HG02571 (cell line): ENCODE results near the gene BACE1-AS.
"Not testable (repeated sequence)": the region's sequence is repeated elsewhere in the genome, so short reads cannot be mapped to it uniquely, and the experiment has no call there.

ENCODE experiments used
- ATAC-seq: cut with Tn5 transposase; IDR thresholded peaks from one replicate; pipeline ENCODE4 v1.9.1; 2021; ENCODE audit warnings: mild to moderate bottlenecking, moderate library complexity; ENCODE audit not compliant: unreplicated experiment

The BACE1-AS gene

GRCh38 chr11:117290809-117291396, at the start of gene BACE1-AS:
Gene BACE1-AS (plus strand): TSS chr11:117291346.
- no peak for ATAC-seq

GRCh38 chr11:117248341-117248740, 42.8 kb upstream of the BACE1-AS start:
- no peak for ATAC-seq

- no peak for ATAC-seq
These were observed 41.6 kb upstream of the BACE1-AS start for GRCh38 chr11:117249571-117249970.

DNA sequence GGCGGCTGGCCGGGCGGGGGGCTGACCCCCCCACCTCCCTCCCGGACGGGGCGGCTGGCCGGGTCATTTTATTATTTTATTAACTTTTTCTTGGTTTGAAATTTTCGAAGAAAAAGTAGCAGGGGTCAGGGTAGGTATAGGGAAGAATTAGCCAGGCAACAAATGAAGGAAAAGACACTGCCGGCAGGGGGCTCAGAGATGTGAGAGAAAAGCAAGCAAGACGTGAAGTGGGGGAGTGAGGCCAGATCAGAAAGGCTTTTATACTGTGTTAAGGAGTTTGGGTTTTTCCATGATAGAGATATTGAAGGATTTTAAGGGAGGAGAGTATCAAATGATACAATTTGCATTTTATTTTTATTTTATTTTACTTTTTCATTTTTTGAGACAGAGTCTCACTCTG, 39.6 kb upstream of the BACE1-AS start:
- ATAC-seq, result no peak

GRCh38 chr11:117255966-117256365, 35.2 kb upstream of the BACE1-AS start:
- ATAC-seq, result no peak

- no peak for ATAC-seq
These were observed 34.6 kb upstream of the BACE1-AS start for GRCh38 chr11:117256573-117256972.

DNA sequence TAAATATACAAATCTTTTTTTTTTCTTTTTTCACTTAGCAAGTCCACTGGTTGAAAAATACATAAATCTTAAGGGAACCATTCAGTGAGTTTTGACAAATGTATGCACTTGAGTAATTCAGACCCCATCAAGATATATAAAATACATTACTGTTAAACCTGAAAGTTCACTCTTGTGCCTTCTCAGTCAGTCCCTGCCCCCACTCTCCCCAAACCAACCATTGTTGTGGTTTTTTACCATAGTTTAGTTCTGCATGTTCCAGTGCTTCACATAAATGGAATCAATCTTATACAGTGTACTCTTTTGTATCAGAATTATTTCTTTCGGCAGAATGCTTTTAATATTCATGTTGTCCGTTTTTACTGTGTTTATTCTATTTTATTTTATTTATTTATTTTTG, 32.6 kb upstream of the BACE1-AS start:
- no peak for ATAC-seq

DNA sequence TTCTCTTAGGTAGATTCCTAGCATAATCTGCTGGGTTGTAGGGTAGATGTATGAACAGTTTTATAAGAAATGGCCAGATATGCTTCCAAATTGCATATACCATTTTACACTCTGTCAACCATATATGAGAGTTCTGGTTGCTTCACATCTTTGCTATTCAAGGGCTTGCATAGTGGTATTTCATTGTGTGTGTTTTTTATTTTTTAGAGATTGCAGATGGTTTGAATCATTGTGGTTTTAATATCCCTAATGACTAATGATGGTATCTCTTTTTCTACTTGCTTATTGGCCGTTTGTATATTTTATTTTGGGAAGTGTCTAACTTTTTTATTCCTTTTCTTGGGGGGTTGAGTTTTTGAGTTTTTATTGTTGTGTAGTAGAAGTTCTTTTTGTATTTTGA, 31.7 kb upstream of the BACE1-AS start:
- no peak for ATAC-seq

DNA sequence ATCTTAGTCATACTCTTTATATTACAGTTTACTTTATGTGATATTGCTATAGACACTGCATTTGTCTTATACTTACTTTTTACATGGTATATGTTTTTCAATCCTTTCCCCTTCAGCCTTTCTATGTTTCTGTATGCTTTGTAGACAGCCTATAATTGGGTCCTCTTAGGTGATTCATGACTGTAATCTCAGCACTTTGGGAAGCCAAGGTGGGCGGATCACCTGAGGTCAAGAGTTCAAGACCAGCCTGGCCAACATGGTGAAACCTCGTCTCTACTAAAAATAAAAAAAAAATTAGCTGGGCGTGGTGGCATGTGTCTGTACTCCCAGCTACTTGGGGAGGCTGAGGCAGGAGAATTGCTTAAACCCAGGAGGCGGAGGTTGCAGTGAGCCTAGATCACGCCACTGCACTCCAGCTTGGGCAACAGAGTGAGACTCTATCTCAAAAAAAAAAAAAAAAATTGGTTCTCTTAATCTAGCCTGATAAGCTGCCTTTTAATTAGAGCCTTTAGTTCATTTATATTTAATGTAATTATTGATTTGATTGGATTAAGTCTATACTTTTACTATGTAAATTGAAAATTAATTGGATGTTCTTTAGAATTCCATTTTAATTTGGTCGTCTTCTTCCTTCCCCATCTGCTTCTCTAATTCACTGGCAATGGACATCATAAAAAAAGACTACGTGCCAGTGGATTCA, 26.4 kb upstream of the BACE1-AS start:
- not testable (repeated sequence) for ATAC-seq

- ATAC-seq, result no peak
These were observed 25.4 kb upstream of the BACE1-AS start for GRCh38 chr11:117265745-117266144.

DNA sequence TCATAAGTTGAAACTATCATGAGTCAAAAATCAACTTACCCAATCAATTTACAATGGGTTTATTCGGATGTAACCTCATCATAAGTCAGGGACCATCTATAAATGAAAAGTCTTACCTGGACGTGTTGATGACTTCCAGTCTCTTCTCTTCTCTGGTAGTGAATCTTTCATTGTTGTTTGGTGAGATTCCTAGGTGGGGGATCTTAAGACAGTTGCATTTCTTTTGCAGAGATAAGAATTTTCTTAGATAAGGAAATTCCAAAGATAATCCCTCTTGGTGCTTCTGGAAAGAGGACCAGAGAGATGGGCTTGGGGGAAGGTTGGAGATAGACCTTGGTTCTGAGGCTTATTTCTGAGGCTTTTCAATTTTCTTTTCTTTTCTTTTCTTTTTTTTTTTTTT, 21.3 kb upstream of the BACE1-AS start:
- ATAC-seq, result no peak

DNA sequence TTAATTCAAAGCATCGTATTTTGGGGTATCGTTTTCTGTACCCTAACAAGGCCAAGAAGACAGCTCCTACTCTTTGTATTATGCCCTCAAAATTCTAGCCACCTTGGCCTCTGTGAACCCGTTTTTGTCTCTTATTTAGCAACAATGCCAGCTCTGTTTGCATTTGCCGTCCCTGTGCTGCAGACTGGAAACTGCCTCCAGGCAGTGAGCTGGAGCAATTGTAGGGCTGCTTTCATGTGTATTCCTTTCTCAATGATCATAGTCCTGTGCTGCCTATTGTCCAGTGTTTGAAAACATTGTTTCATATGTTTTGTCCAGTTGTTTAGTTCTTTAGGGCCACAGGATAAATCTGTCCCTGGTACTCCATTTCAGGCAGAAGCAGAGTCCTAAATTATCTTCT, 19.9 kb upstream of the BACE1-AS start:
- ATAC-seq, result no peak

DNA sequence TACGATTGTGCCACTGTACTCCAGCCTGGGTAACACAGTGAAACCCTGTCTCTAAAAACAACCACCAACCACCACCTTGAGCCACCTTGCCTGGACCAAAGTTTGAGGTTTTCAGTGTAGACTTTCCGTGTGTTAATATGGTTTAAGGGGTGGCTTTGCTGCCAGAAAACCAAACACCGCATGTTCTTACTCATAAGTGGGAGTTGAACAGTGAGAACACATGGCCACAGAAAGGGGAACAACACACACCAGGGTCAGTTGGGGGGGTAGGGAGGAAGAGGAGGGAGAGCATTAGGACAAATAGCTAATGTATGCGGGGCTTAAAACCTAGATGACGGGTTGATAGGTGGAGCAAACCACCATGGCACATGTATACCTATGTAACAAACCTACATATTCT, 19.0 kb upstream of the BACE1-AS start:
- ATAC-seq, result not testable (repeated sequence)

- no peak for ATAC-seq
These were observed 17.4 kb upstream of the BACE1-AS start for GRCh38 chr11:117273550-117274289.

- no peak for ATAC-seq
These were observed 12.8 kb upstream of the BACE1-AS start for GRCh38 chr11:117278347-117278746.

DNA sequence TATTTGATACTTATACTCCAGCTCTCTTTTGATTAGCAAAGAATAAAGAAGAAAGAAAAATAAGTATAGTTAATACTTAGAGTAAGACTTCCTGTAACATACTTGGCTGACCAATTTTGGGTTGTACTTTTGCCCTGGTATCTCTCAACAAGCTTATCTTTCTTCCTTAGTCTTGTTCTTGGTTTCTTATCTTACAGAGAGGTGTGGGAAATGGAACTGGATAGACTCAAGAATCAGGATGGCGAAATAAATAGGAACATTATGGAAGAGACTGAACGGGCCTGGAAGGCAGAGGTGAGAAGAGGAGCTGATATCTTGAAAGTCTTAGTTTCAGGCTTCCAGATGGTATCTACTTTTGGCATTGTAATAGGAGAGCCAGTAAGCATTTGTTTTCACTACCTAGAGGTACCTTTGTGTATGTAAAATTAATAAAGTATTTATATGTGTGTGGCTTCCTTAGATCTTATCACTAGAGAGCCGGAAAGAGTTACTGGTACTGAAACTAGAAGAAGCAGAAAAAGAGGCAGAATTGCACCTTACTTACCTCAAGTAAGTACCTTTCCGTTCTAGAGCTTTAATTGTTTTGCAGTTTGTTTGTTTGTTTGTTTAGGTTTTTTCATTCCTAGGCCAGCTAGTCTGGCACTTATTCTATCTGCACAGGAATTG, 11.3 kb upstream of the BACE1-AS start:
- ATAC-seq, result no peak

- ATAC-seq, result no peak
These were observed 10.0 kb upstream of the BACE1-AS start for GRCh38 chr11:117281159-117281558.

- no peak for ATAC-seq
These were observed 9.3 kb upstream of the BACE1-AS start for GRCh38 chr11:117281869-117282268.

DNA sequence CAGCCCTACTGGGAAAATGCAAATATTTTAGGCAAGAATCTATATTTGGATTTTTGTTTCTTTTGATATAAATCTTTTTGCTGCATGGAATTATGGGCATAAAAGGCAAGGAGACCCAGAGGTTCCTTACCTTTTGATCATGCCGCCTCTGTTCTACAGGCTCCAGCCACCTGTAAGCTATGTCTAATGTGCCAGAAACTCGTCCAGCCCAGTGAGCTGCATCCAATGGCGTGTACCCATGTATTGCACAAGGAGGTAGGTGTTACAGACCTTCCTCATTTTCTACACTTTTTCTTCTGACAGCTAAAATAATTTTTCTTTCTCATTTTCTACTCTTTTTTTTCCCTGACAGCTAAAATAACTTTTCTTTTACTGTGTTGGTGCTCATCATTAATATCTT, 8.2 kb upstream of the BACE1-AS start:
- no peak for ATAC-seq

GRCh38 chr11:117284053-117284452, 7.1 kb upstream of the BACE1-AS start:
- no peak for ATAC-seq

- no peak for ATAC-seq
These were observed 4.6 kb upstream of the BACE1-AS start for GRCh38 chr11:117286588-117286987.

DNA sequence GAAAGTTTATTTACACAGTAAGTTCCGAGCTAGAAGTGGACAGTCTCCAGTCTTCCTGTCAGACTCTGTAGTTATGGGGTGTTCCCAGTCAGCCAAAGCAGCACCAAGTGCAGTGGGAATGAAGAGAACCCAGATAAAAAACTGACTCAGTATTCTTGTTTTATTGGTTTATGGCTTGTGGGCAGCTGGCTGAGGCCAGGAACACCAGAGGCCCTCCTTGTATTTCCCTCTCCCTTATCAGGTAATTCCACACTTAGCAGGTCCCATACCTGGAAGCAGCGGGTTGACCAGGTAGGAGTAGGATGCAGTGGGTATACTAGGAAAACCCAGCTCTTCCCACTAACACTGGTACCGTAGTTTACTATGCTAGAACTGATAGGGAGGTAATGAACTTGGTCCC, 3.5 kb upstream of the BACE1-AS start:
- no peak for ATAC-seq
